ENCODE results near the gene EID2. TPM values are rescaled to one million over a fixed set of nuclear protein-coding genes. Genes with fewer than 3 reads are reported as not detected.

EID2 gene
- total RNA-seq, 2 experiments from 2014 or later = 7.7 to 9.1 TPM

DNA sequence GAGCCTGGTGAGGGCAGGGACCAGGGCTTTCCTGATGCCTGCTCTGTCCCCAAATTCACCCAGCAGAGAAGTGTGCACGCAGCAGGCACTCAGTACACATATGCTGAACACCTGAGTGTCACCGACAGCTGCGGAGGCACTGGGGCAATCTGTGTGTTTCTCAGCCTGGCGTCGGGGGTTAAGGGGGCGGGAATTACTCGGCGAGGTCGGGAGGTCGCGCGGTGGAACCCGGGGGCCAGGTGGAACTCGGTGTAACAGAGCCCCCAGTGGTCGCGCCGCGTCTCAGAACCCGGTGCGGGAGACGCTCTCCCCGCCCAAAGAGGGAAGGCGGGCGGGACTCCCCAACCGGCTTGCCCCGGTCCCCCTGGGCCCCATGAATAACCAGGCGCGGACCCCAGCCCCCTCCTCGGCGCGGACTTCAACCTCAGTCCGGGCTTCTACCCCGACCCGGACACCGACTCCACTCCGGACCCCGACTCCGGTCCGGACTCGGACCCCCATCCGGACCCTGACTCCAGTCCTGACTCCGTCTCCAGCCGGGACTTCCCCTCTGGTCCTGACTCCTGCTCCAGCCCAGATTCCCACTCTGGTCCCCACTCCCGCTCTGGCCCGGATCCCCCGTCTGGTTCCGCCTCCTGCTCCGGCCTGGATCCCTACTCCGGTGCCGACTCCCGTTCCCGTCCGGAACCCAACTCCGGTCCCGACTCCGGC is 25.0 kb downstream of the EID2 start, which contains the start of gene SELENOV:
Gene SELENOV, plus strand, starts transcription at position 300 of the 711 bp plus-strand sequence. Its CDS starts 74 bp downstream, at position 374.
- intact Hi-C loops (cut with micrococcal nuclease) = no loop called here
- no peak within 1 kb of the TSS for H3K27ac Mint-ChIP-seq
- CTCF ChIA-PET = interaction anchor here (0.8 to 1.1 kb wide), 3 partner anchors 10 to 74 kb away, joined by 3 to 5 read pairs (median 3); no protein-coding TSS in a partner anchor
- DNase-seq = peak; percentile 20
- peaks cover 36% of the 10 kb centered on the region for H3K27me3 Mint-ChIP-seq (ENCODE audit: low read depth)
- peaks cover 2% of the 10 kb centered on the region for H3K36me3 Mint-ChIP-seq (ENCODE audit: low read depth)
- peaks cover 13% of the 10 kb centered on the region for H3K4me1 Mint-ChIP-seq (ENCODE audit: low read depth)
- H3K9me3 Mint-ChIP-seq = no peaks in the 10 kb centered on the region
- peak within 1 kb of the TSS; percentile 55 for H3K4me3 Mint-ChIP-seq

DNA sequence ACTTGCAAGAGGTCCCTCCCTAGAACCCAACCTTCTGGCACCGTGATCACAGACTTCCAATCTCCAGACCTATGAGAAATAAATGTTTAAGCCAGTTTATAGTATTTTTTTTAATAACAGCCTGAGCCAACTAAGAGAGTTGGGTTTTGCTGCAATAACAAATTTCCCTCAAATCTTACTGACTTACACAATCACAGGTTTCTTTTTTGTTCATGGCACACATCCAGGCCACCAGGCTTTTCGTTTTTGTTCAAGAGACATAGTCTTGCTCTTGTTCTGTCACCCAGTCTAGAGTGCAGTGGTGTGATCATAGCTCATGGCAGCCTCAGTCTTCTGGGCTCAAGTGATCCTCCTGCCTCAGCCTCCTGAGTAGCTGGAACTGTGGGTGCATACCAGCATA is 27.0 kb downstream of the EID2 start:
- Mint-ChIP-seq H3K9me3 (no peaks in the 10 kb centered on the region), H3K36me3 (ENCODE audit: low read depth) (peaks cover 2% of the 10 kb centered on the region), H3K4me1 (ENCODE audit: low read depth) (peaks cover 15% of the 10 kb centered on the region), H3K27me3 (ENCODE audit: low read depth) (peaks cover 50% of the 10 kb centered on the region), H3K27ac (no peak overlapping the region), H3K4me3 (no peak overlapping the region)
- CTCF ChIA-PET = interaction anchor here (2.0 to 2.1 kb wide), 2 partner anchors 15 to 20 kb away, joined by 6 to 7 read pairs; partner anchors contain the start of gene EID2B
- intact Hi-C loops (cut with micrococcal nuclease) = no loop called here
- DNase-seq = no peak

DNA sequence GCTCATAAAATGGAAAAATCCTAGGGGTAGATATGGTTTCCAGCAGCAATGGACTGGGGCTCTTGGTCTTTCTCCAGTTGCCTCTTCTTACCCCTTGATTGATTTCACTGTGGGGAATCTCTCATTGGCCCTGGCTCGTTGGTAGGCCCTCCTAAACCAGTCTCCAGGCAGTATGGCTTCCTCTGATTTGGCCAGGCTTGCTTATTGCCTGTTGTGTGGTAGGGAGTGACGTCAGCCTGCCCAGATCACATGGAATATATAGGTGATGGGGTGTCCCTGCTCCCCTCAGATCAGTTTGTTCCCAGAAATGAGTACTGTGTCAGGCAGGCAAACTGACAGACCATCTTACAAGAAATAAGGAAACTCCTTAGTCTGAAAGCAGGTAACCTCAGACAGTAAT is 30.7 kb downstream of the EID2 start:
- intact Hi-C loops (cut with micrococcal nuclease) = no loop called here
- CTCF ChIA-PET = interaction anchor here (0.7 to 3.6 kb wide), 2 partner anchors 12 to 24 kb away, joined by 3 to 22 read pairs; partner anchors contain the start of gene EID2B

DNA sequence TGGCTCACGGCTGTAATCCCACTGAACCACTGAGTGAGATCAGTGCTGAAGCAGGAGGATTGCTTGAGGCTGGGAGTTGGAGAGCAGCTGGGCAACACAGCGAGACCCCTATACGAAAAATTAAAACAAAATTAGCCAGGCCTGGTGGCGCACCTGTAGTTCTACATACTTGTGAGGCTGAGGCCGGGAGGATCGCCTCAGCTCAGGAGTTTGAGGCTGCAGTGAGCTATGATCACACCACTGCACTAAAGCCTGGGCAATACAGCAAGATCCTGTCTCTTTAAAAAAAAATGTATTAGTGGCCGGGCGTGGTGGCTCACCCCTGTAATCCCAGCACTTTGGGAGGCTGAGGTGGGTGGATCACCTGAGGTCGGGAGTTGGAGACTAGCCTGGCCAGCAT is 31.3 kb downstream of the EID2 start:
- intact Hi-C loops (cut with micrococcal nuclease) = no loop called here
- DNase-seq = no peak
- H3K4me1 Mint-ChIP-seq (ENCODE audit: low read depth) = peaks cover 16% of the 10 kb centered on the region
- H3K36me3 Mint-ChIP-seq (ENCODE audit: low read depth) = no peaks in the 10 kb centered on the region
- no peak overlapping the region for H3K4me3 Mint-ChIP-seq
- no peaks in the 10 kb centered on the region for H3K9me3 Mint-ChIP-seq
- no peak overlapping the region for H3K27ac Mint-ChIP-seq
- H3K27me3 Mint-ChIP-seq (ENCODE audit: low read depth) = peaks cover 52% of the 10 kb centered on the region
- CTCF ChIA-PET = interaction anchor here (0.7 to 3.6 kb wide), 2 partner anchors 13 to 25 kb away, joined by 3 to 22 read pairs; partner anchors contain the start of gene EID2B

More for the DNA sequence above, 30.7 kb downstream of the EID2 start:
- Mint-ChIP-seq H3K9me3 (no peaks in the 10 kb centered on the region), H3K27ac (no peak overlapping the region), H3K27me3 (ENCODE audit: low read depth) (peaks cover 50% of the 10 kb centered on the region), H3K4me1 (ENCODE audit: low read depth) (peaks cover 16% of the 10 kb centered on the region), H3K4me3 (no peak overlapping the region), H3K36me3 (ENCODE audit: low read depth) (no peaks in the 10 kb centered on the region)
- no peak for DNase-seq

DNA sequence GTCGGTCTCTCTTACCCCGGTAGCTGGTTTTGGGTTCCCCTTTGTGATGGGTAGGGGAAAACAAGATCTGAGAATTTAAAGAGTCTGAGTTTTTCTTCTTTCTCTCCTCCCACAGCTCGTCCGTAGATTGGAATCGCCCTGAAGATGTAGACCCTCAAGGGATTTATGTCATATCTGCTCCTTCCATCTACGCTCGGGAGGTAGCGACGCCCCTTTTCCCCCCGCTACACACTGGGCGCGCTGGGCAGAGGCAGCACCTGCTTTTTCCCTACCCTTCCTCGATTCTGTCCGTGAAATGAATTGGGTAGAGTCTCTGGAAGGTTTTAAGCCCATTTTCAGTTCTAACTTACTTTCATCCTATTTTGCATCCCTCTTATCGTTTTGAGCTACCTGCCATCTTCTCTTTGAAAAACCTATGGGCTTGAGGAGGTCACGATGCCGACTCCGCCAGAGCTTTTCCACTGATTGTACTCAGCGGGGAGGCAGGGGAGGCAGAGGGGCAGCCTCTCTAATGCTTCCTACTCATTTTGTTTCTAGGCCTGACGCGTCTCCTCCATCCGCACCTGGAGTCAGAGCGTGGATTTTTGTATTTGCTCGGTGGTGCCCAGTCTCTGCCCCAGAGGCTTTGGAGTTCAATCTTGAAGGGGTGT is 32.1 kb downstream of the EID2 start:
- CTCF ChIA-PET = interaction anchor here (0.7 to 3.6 kb wide), 2 partner anchors 10 to 25 kb away, joined by 3 to 22 read pairs; partner anchors contain the start of gene EID2B

DNA sequence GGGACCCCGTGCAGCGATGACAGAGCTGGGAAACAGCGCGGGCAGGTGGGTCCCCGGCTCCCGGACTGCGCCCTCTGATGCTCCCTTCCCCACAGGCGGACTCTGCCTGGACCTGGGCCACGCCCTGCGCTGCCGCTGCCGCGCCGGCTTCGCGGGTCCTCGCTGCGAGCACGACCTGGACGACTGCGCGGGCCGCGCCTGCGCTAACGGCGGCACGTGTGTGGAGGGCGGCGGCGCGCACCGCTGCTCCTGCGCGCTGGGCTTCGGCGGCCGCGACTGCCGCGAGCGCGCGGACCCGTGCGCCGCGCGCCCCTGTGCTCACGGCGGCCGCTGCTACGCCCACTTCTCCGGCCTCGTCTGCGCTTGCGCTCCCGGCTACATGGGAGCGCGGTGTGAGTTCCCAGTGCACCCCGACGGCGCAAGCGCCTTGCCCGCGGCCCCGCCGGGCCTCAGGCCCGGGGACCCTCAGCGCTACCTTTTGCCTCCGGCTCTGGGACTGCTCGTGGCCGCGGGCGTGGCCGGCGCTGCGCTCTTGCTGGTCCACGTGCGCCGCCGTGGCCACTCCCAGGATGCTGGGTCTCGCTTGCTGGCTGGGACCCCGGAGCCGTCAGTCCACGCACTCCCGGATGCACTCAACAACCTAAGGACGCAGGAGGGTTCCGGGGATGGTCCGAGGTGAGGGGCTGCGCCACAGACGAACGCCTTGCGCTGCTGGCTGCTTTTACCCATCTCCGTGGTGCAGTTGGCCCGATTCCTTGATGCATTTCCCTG is 32.8 kb downstream of the EID2 start:
- peaks cover 23% of the 10 kb centered on the region for H3K4me1 Mint-ChIP-seq (ENCODE audit: low read depth)
- no peak overlapping the region for H3K27ac Mint-ChIP-seq
- CTCF ChIA-PET = interaction anchor here (0.7 to 3.6 kb wide), 2 partner anchors 9 to 26 kb away, joined by 3 to 22 read pairs; partner anchors contain the start of gene EID2B
- H3K9me3 Mint-ChIP-seq = no peaks in the 10 kb centered on the region
- peak; percentile 45 for DNase-seq
- no peaks in the 10 kb centered on the region for H3K36me3 Mint-ChIP-seq (ENCODE audit: low read depth)
- peak overlapping the region; percentile 74 for H3K4me3 Mint-ChIP-seq
- peaks cover 49% of the 10 kb centered on the region for H3K27me3 Mint-ChIP-seq (ENCODE audit: low read depth)
- intact Hi-C loops (cut with micrococcal nuclease) = no loop called here

More for the DNA sequence above, 32.1 kb downstream of the EID2 start:
- Mint-ChIP-seq H3K4me3 (peak overlapping the region; percentile 74), H3K9me3 (no peaks in the 10 kb centered on the region), H3K4me1 (ENCODE audit: low read depth) (peaks cover 23% of the 10 kb centered on the region), H3K27ac (no peak overlapping the region), H3K27me3 (ENCODE audit: low read depth) (peaks cover 52% of the 10 kb centered on the region), H3K36me3 (ENCODE audit: low read depth) (no peaks in the 10 kb centered on the region)
- intact Hi-C loops (cut with micrococcal nuclease) = no loop called here
- DNase-seq = no peak

DNA sequence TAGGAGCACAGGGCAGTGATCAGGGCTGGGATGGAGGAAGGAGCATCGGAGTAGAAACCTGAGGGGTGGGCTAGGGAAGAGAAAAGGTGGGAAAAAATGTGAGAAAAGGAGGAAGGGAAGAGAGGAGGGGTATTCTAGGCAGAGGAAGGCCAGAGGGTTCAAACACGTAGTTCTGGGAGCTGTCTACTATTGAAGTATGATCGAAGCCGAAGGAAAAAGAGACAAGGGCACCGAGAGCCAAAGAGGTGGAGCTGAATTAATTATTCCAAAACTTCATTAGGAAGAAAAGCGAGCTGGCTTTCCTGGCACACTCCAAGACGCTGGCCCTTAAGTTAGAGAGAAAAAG is 33.4 kb downstream of the EID2 start:
- Mint-ChIP-seq H3K36me3 (ENCODE audit: low read depth) (no peaks in the 10 kb centered on the region), H3K27me3 (ENCODE audit: low read depth) (peaks cover 51% of the 10 kb centered on the region), H3K4me3 (peak overlapping the region; percentile 55), H3K27ac (no peak overlapping the region), H3K9me3 (no peaks in the 10 kb centered on the region), H3K4me1 (ENCODE audit: low read depth) (peaks cover 23% of the 10 kb centered on the region)
- CTCF ChIA-PET = interaction anchor here (3.6 kb wide), 1 partner anchor 27 kb away, joined by 22 read pairs; the partner anchor contains the start of gene EID2B
- intact Hi-C loops (cut with micrococcal nuclease) = no loop called here
- no peak for DNase-seq

DNA sequence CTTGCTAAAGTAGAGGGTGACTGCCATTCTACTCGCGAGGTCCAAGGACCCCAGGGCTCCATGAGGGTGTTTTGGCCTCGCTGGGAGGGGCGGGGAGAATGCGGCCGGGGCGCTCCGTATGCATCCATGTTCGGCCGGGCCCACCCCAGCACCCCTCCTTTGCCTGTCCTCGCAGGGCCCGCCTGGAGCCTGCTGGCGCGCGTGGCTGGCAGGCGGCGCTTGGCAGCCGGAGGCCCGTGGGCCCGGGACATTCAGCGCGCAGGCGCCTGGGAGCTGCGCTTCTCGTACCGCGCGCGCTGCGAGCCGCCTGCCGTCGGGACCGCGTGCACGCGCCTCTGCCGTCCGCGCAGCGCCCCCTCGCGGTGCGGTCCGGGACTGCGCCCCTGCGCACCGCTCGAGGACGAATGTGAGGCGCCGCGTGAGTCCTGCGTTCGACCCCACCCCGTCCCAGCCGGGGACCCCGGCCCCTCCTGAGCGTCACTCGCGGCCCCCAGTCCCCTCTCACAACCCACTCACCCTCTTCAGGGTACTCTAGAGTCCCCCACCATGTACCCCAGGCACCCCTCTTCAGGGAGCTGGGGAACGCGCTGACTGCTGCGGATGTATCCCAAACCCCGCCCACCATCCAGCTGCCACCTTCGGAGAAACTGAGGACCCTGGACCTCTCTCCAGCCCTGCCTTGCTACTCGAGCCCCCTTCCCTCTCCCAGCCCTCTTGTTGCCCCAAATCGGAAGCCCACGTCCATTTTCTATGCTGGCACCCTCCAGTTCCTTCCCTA is 37.1 kb downstream of the EID2 start:
- H3K4me1 Mint-ChIP-seq (ENCODE audit: low read depth) = peaks cover 34% of the 10 kb centered on the region
- H3K9me3 Mint-ChIP-seq = no peaks in the 10 kb centered on the region
- peak; percentile 68 for DNase-seq
- no peaks in the 10 kb centered on the region for H3K36me3 Mint-ChIP-seq (ENCODE audit: low read depth)
- CTCF ChIA-PET = interaction anchor here (0.7 to 1.5 kb wide), 11 partner anchors 9 to 164 kb away, joined by 3 to 15 read pairs (median 4); partner anchors contain the start of gene EID2B
- intact Hi-C loops (cut with micrococcal nuclease) = no loop called here
- H3K4me3 Mint-ChIP-seq = no peak overlapping the region
- no peak overlapping the region for H3K27ac Mint-ChIP-seq
- peaks cover 65% of the 10 kb centered on the region for H3K27me3 Mint-ChIP-seq (ENCODE audit: low read depth)

DNA sequence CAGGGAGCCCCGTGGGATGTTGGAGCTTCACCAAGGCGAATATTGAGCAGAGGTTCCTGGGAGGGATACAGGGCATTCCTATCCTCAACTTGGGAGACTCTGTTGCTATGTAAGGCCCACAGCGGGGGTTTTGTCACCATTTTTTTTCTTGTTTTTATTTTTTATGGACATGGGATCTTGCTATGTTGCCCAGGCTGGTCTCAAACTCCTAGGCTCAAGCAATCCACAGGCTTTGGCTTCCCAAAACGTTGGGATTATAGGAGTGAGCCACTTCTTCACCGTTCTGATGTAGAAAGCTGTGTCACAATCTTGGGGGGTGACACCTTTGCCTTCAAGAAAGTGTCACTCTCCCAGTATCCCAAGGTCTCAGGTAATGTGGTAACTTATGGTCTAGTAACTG is 38.6 kb downstream of the EID2 start:
- H3K4me1 Mint-ChIP-seq (ENCODE audit: low read depth) = peaks cover 25% of the 10 kb centered on the region
- peaks cover 56% of the 10 kb centered on the region for H3K27me3 Mint-ChIP-seq (ENCODE audit: low read depth)
- H3K9me3 Mint-ChIP-seq = no peaks in the 10 kb centered on the region
- H3K36me3 Mint-ChIP-seq (ENCODE audit: low read depth) = no peaks in the 10 kb centered on the region
- CTCF ChIA-PET = interaction anchor here (0.9 to 4.6 kb wide), 4 partner anchors 10 to 60 kb away, joined by 3 to 40 read pairs (median 4); partner anchors contain the start of gene EID2B
- intact Hi-C loops (cut with micrococcal nuclease) = no loop called here
- no peak overlapping the region for H3K4me3 Mint-ChIP-seq
- no peak for DNase-seq
- no peak overlapping the region for H3K27ac Mint-ChIP-seq

DNA sequence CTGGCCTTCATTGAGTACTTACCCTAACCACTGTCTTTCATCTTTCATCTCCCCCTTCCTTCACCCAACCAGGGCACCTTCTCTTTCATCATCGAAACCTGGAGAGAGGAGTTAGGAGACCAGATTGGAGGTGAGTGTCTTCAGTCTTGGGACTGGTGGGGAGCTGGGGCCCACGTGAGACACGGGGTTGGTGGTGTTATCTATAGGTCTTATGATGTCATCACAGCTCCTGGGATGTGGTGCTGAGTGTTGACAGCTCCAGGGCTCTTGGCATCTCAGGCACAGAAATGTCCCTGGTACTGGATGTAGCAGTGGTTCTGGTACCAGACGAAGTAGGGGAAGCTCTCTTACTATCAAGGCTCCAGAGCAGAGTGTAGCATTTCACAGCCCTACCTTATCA is 39.4 kb downstream of the EID2 start:
- no peak for DNase-seq
- no peak overlapping the region for H3K4me3 Mint-ChIP-seq
- intact Hi-C loops (cut with micrococcal nuclease) = no loop called here
- no peak overlapping the region for H3K27ac Mint-ChIP-seq
- no peaks in the 10 kb centered on the region for H3K9me3 Mint-ChIP-seq
- H3K4me1 Mint-ChIP-seq (ENCODE audit: low read depth) = peaks cover 22% of the 10 kb centered on the region
- H3K36me3 Mint-ChIP-seq (ENCODE audit: low read depth) = no peaks in the 10 kb centered on the region
- CTCF ChIA-PET = interaction anchor here (0.8 to 4.6 kb wide), 4 partner anchors 11 to 60 kb away, joined by 3 to 40 read pairs (median 4); partner anchors contain the start of gene EID2B
- peaks cover 51% of the 10 kb centered on the region for H3K27me3 Mint-ChIP-seq (ENCODE audit: low read depth)

DNA sequence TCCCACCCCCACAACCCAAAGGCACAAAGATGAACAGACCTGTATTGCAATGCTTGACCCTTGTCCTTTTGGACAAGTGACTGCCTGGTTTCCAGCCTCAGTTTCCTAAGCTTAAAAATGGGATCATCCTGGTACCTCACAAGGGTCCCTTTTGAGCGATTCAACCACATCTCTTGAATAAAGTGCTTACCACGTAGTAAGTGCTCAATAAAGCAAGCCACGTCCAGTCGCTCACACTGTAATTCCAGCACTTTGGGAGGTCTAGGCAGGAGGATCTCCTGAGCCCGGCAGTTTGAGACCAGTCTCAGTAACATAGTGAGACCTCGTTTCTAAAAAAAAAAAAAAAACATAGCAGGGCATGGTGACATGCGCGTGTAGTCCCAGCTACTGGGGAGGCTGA is 40.0 kb downstream of the EID2 start:
- H3K27ac Mint-ChIP-seq = no peak overlapping the region
- peaks cover 22% of the 10 kb centered on the region for H3K4me1 Mint-ChIP-seq (ENCODE audit: low read depth)
- intact Hi-C loops (cut with micrococcal nuclease) = loop anchor here (2.0 kb wide), 1 partner anchor 59 kb away; no protein-coding TSS in a partner anchor
- CTCF ChIA-PET = interaction anchor here (0.6 to 4.6 kb wide), 2 partner anchors 33 to 93 kb away, joined by 3 to 40 read pairs; partner anchors contain the start of gene EID2B
- no peak for DNase-seq
- H3K36me3 Mint-ChIP-seq (ENCODE audit: low read depth) = no peaks in the 10 kb centered on the region
- H3K4me3 Mint-ChIP-seq = peak overlapping the region; percentile 37
- H3K27me3 Mint-ChIP-seq (ENCODE audit: low read depth) = peaks cover 49% of the 10 kb centered on the region
- H3K9me3 Mint-ChIP-seq = no peaks in the 10 kb centered on the region

Data from activated naive CD4-positive, alpha-beta T cell treated with anti-CD3 and anti-CD28 coated beads for 36 hours (primary cell).